HG02588 (cell line): ENCODE measurements around the gene TSGA10.
"Not testable (repeated sequence)": the region's sequence is repeated elsewhere in the genome, so short reads cannot be mapped to it uniquely, and the experiment has no call there.

ENCODE experiments used
- ATAC-seq: cut with Tn5 transposase; IDR thresholded peaks from one replicate; pipeline ENCODE4 v1.9.1; 2021; ENCODE audit warnings: mild to moderate bottlenecking, moderate library complexity; ENCODE audit not compliant: unreplicated experiment

The TSGA10 gene

GRCh38 chr2:99079226-99079625 lies 75.5 kb downstream of the TSGA10 start:
- no peak for ATAC-seq

GRCh38 chr2:99072551-99072950 lies 82.2 kb downstream of the TSGA10 start:
- ATAC-seq: no peak

DNA sequence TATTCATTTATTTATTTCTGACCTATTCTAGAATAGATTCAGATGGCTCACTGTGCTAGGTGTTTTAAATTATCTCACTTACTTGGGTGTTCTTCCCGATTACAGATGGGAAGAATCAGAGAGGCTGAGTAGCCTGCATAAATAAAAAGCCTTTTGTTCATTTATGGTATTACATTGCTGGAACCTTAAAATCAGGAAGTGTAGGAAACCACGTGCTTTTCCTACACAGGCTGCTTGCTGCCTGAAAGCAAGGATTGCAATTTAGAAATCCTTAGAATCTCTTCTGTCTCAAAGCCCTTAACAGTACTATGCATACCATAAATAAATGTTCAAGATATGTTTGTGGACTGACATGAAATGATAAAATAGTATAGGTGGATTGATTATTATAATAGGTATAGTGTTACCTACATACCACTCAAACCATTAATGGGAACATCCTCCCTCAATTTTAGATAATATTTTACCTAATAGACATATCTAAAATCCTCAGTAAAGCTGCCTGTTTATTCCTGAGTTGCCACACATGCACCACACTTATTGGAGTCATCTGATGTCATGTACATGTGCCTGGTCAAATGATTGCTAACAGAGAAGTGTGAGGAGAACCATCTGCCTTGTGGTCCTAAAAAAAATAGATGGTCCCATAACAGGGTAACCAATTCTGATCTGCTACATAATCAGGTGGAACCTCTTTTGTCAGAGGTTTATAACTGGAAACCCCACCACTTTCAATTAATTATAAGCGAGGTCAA lies 86.7 kb downstream of the TSGA10 start:
- no peak for ATAC-seq

DNA sequence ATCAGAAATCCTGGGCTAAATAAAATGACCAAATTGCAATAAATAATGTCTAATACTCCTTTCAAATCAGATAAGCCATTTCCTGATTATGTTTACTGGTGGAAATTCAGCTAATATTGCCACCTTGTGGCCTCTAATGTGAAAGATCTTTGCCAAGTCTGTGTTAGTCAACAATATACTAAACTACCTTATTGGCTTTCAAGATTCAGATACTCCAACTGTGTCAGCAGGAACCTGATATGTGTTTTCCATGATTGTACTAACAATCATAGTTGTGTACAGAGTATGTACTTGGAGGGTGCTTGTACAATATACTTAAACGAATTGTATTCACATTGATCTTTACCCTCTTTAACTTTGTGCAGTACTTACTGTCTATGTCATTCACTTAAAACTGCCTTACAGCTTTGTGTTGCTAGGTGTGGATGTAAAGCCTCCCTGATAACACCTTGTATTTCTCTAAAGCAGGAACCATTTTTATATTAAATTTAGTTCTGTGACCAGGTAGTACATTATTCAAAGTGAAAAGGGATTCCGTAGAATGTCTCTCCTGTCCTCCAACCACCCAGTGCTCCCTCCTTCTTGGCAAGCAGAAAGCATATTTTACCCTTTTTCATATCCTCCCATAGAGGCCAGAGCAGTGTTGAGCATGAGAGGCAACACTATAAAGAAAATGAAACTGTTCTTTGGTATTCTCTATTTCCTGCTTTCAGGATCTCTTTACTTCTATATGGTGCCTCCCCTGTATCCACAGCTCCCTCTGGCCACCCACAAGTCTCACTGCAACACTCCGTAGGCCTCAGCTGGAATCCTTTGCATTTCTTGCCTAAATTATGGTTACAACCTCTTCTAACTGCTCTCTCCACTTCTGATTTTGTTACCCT lies 88.4 kb downstream of the TSGA10 start:
- peak; percentile 99 for ATAC-seq

DNA sequence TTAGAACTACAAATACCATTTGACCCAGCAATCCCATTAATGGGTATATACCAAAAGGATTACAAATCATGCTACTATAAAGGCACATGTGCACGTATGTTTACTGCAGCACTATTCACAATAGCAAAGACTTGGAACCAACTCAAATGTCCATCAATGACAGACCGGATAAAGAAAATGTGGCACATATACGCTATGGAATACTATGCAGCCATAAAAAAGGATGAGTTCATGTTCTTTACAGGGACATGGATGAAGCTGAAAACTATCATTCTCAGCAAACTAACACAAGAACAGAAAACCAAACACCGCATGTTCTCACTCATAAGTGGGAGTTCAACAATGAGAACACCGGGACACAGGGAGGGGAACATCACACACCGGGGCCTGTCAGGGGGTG lies 105.6 kb downstream of the TSGA10 start:
- not testable (repeated sequence) for ATAC-seq

DNA sequence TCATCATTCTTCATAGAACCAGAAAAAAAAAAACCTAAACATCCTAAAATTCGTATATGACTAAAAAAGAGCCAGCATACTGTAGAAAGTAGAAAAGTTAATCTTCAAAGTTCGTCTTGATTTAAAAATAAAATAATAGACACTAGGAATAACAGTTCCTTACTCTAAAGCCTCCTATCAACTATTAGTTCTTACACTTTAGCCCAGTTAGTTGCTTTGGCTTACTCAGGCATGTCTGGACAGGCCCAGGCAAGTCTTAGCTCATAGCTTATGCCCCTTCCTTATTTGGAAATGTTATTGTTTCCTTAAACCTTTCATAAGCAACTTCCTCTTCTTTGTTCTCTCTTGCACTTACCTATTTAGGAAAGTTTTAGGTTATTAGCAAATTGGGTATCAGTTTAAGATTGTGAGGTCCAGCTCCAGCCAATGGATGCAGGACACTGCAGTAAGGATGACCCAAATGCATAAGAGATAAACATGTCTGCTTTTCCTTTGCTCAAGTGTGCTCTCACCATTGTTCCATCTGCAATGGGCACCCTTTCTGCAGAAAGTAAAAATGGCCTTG lies 113.9 kb downstream of the TSGA10 start:
- not testable (repeated sequence) for ATAC-seq

- no peak for ATAC-seq
Measured at GRCh38 chr2:99035920-99036319, 118.8 kb downstream of the TSGA10 start.

- no peak for ATAC-seq
Measured at GRCh38 chr2:99032786-99033185, 122.0 kb downstream of the TSGA10 start.

GRCh38 chr2:99032001-99032400 lies 122.7 kb downstream of the TSGA10 start:
- ATAC-seq: no peak

DNA sequence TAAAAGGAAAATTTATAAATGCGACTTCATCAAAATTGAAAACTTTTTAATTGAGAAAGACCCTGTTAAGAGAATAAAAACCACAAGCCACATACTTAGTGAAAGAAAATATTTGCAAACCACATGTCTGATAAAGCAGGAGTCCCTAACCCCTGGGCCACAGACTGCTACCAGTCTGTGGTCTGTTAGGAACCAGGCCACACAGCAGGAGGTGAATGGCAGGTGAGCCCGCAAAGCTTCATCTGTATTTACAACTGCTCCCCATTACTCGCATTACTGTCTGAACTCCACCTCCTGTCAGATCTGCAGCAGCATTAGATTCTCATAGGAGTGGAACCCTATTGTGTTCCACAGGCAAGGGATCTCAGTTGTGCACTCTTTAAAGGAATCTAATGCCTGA lies 123.3 kb downstream of the TSGA10 start:
- no peak for ATAC-seq

- ATAC-seq: no peak
Measured at GRCh38 chr2:99028558-99028957, 126.2 kb downstream of the TSGA10 start.

GRCh38 chr2:99027856-99028255 lies 126.9 kb downstream of the TSGA10 start:
- ATAC-seq: no peak

DNA sequence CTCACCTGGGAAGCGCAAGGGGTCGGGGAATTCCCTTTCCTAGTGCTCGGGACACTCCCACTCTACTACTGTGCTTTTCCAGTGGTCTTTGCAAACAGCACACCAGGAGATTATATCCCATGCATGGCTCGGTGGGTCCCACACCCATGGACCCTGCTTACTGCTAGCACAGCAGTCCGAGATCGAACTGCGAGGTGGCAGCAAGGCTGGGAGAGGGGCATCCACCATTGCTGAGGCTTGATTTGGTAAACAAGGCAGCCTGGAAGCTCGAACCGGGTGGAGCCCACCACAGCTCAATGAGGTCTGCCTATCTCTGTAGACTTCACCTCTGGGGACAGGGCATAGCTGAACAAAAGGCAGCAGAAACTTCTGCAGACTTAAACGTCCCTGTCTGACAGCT lies 154.0 kb downstream of the TSGA10 start:
- ATAC-seq: no peak

GRCh38 chr2:98988695-98989094 lies 166.0 kb downstream of the TSGA10 start:
- ATAC-seq: not testable (repeated sequence)

- no peak for ATAC-seq
Measured at GRCh38 chr2:98985905-98986666, 168.7 kb downstream of the TSGA10 start.

- ATAC-seq: no peak
Measured at GRCh38 chr2:98975611-98976010, 179.1 kb downstream of the TSGA10 start.

- ATAC-seq: no peak
Measured at GRCh38 chr2:98972582-98973167, 182.1 kb downstream of the TSGA10 start.

DNA sequence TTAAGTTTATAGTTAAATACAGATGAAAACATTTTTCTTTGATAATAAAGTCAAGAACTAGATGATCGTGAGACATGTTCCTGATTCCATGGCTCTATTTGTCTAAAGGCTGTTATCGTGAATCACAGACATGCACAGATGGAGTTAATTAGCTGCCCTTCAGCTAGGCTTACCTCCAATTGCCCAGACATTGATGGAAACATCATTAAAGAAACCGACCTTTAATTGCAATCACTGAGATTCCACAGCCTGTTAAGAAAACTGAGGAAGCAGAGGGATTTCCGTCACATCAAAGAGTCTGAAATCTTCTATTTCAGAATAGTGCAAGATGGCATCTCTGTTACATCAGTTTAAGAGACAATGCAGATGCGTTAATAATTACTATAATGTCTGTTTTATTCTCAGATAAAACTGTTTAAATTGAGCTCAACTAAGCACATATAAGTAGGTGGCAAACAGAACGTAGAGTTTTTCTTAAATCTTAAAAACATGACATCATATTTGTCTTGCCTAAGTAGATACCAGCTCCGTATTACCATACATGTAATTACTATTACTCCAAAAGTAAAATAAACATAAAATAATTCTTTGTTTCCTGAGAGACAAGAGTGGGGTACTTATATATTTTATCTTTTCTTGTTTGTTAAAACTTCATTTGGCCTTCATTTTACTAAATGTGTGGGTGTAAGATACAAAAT lies 194.8 kb downstream of the TSGA10 start:
- no peak for ATAC-seq

DNA sequence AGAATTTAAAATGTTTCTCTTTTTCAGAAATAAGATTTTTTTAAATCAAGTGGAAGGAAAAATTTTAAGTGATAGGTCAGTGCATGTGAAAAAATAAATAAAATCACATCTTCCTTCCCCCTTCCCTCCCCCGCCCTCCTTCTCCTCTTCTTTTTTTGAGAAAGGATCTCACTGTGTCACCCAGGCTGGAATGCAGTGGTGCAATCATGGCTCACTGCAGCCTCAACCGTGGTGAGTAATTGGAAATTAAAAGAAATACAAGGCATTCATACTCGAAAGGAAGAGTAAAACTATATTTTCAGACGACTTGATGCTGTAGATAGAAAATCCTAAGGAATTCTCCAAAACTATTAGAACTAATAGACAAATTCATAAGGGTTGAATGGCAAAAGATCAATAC lies 201.8 kb downstream of the TSGA10 start:
- ATAC-seq: no peak
